Peyer's patch (tissue), 4 donors: Measurements from ENCODE around the gene TNS4.

Experiments
- CTCF ChIP-seq, 6 experiments: fragments of 450-650 bp in 4 of 6; fragments of 200-600 bp in 2 of 6; sonication (generic) in 1 of 6; IDR thresholded peaks; one replicate each; pipeline ENCODE4 v1.5.1; 2017 to 2019; ENCODE audit warnings: antibody characterized with exemption in 6 of 6, mild to moderate bottlenecking in 3 of 6, moderate library complexity in 1 of 6
- POLR2A ChIP-seq, 2 donors: fragments of 450-650 bp; IDR thresholded peaks; one replicate each; pipeline ENCODE4 v1.5.1; 2017; ENCODE audit warnings: antibody characterized with exemption in 2 of 2, mild to moderate bottlenecking in 2 of 2, moderate library complexity in 2 of 2

- TF ChIP-seq CTCF (IDR thresholded peaks at IDR 0.05) (no peak), POLR2A (IDR thresholded peaks at IDR 0.05) (no peak)
Observed at GRCh38 chr17:40495140-40495539, 6.3 kb downstream of the TNS4 start.
